KMS-11 (cell line): Measurements from ENCODE around the gene ITGAD.

ENCODE experiments used
- H2AFZ ChIP-seq: fragments of 200-600 bp; sonication (generic); 2 replicates; pipeline ENCODE4 v1.6.1; 2016; ENCODE audit warnings: antibody characterized with exemption, mixed run types, low read depth
- H3K27ac ChIP-seq: fragments of 200-600 bp; sonication (generic); 2 replicates; pipeline ENCODE4 v1.6.1; 2016; ENCODE audit warnings: mild to moderate bottlenecking, mixed run types
- H3K27me3 ChIP-seq: fragments of 200-600 bp; sonication (generic); 2 replicates; pipeline ENCODE4 v1.6.1; 2017; ENCODE audit warnings: mild to moderate bottlenecking, low read depth, mixed run types, moderate library complexity; ENCODE audit not compliant: insufficient read depth
- H3K36me3 ChIP-seq: fragments of 200-600 bp; sonication (generic); 2 replicates; pipeline ENCODE4 v1.6.1; 2017; ENCODE audit warnings: mild to moderate bottlenecking, mixed run types; ENCODE audit not compliant: insufficient read depth
- H3K4me1 ChIP-seq: fragments of 200-600 bp; sonication (generic); 2 replicates; pipeline ENCODE4 v1.6.1; 2016; ENCODE audit warnings: mild to moderate bottlenecking, low read depth, mixed run types; ENCODE audit not compliant: poor library complexity, severe bottlenecking
- H3K4me2 ChIP-seq: fragments of 200-600 bp; sonication (generic); 2 replicates; pipeline ENCODE4 v1.7.0; 2016; ENCODE audit warnings: mild to moderate bottlenecking, mixed run types
- H3K4me3 ChIP-seq: fragments of 200-600 bp; sonication (generic); IDR thresholded peaks from 2 replicates; pipeline ENCODE4 v1.6.1; 2017; ENCODE audit warnings: low read depth, low read length, mixed read lengths; ENCODE audit not compliant: insufficient read depth
- H3K79me2 ChIP-seq: fragments of 200-600 bp; sonication (generic); 2 replicates; pipeline ENCODE4 v1.6.1; 2016; ENCODE audit warnings: low read depth, mixed run types; ENCODE audit not compliant: insufficient read depth
- H3K9ac ChIP-seq: fragments of 200-600 bp; sonication (generic); 2 replicates; pipeline ENCODE4 v1.6.1; 2016; ENCODE audit warnings: mild to moderate bottlenecking, mixed run types
- H4K20me1 ChIP-seq: fragments of 200-600 bp; sonication (generic); 2 replicates; pipeline ENCODE4 v1.6.1; 2016; ENCODE audit warnings: mild to moderate bottlenecking, mixed run types; ENCODE audit not compliant: insufficient read depth
- CTCF ChIP-seq: fragments of 200-600 bp; sonication (generic); conservative IDR thresholded peaks from 2 replicates; pipeline ENCODE4 v1.6.1; 2017; ENCODE audit warnings: low read depth, mild to moderate bottlenecking, antibody characterized with exemption, low read length, moderate library complexity, mixed read lengths

The ITGAD gene

GRCh38 chr16:31354394-31355291 is 38.5 kb upstream of the ITGAD start, which contains the start of gene ITGAX:
ITGAX (plus strand) TSS chr16:31355176; CDS start chr16:31355255, 79 bp downstream.
- Histone ChIP-seq H3K4me1 (no peaks in the 10 kb centered on the region), H3K36me3 (no peaks in the 10 kb centered on the region), H3K27me3 (no peaks in the 10 kb centered on the region; the same call in 1 of the 2 replicates), H3K4me3 (no peak within 1 kb of the TSS), H4K20me1 (no peaks in the 10 kb centered on the region), H3K9ac (no peak within 1 kb of the TSS), H3K27ac (no peak within 1 kb of the TSS), H3K79me2 (no peaks in the 10 kb centered on the region), H3K4me2 (no peak within 1 kb of the TSS), H2AFZ (no peak within 1 kb of the TSS)
- no peak for TF ChIP-seq CTCF

- H3K9ac ChIP-seq = no peak overlapping the region
- H3K4me2 ChIP-seq = no peak overlapping the region
- H3K4me1 ChIP-seq = no peaks in the 10 kb centered on the region
- H3K36me3 ChIP-seq = no peaks in the 10 kb centered on the region
- no peak overlapping the region for H2AFZ ChIP-seq
- no peaks in the 10 kb centered on the region for H4K20me1 ChIP-seq
- no peak overlapping the region for H3K4me3 ChIP-seq
- H3K27me3 ChIP-seq = no peaks in the 10 kb centered on the region; the same call in 1 of the 2 replicates
- no peak overlapping the region for H3K27ac ChIP-seq
- H3K79me2 ChIP-seq = no peaks in the 10 kb centered on the region
- no peak for TF ChIP-seq CTCF
These were observed 37.6 kb upstream of the ITGAD start for GRCh38 chr16:31355431-31356100.

GRCh38 chr16:31356566-31357323 is 36.4 kb upstream of the ITGAD start:
- TF ChIP-seq CTCF = no peak
- Histone ChIP-seq H3K4me2 (no peak overlapping the region), H2AFZ (no peak overlapping the region), H3K79me2 (no peaks in the 10 kb centered on the region), H4K20me1 (no peaks in the 10 kb centered on the region), H3K36me3 (no peaks in the 10 kb centered on the region), H3K4me1 (no peaks in the 10 kb centered on the region), H3K27ac (no peak overlapping the region), H3K9ac (no peak overlapping the region), H3K27me3 (no peaks in the 10 kb centered on the region; the same call in 1 of the 2 replicates), H3K4me3 (no peak overlapping the region)

GRCh38 chr16:31357324-31358109 is 35.6 kb upstream of the ITGAD start:
- Histone ChIP-seq H2AFZ (no peak overlapping the region), H3K27ac (no peak overlapping the region), H3K27me3 (no peaks in the 10 kb centered on the region), H3K4me3 (no peak overlapping the region), H3K79me2 (no peaks in the 10 kb centered on the region), H3K4me1 (no peaks in the 10 kb centered on the region), H3K4me2 (no peak overlapping the region), H4K20me1 (no peaks in the 10 kb centered on the region), H3K9ac (no peak overlapping the region), H3K36me3 (no peaks in the 10 kb centered on the region)
- no peak for TF ChIP-seq CTCF
